Measurements from ENCODE around the gene TMEM39A. TPM values are rescaled to one million over a fixed set of nuclear protein-coding genes. Genes with fewer than 3 reads are reported as not detected.

Gene TMEM39A
- total and polyA plus RNA-seq, 10 of the 15 experiments (the other 5 are each of a cell fraction or from before 2014, with no cell fraction given): 10.8 to 44.7 (median 33.2) TPM

GRCh38 chr3:119395923-119396358 lies 67.5 kb downstream of the TMEM39A start (continued):
- TF ChIP-seq JUND (IDR thresholded peaks at IDR 0.05; ENCODE audit: low read depth, low read length) (no peak), BHLHE40 (IDR thresholded peaks at IDR 0.05; ENCODE audit: borderline replicate concordance in 1 of 2, low read depth in 2 of 2, low read length in 1 of 2) (peak in 1 of 2 experiments; percentile 49; a peak in 1 of 4 replicates), RCOR1 (conservative IDR thresholded peaks at IDR 0.05; ENCODE audit: low read depth, low read length) (no peak), ATF7 (IDR thresholded peaks at IDR 0.05; ENCODE audit: low read depth) (peak; percentile 46; the same call in 1 of the 2 replicates), TBL1XR1 (IDR thresholded peaks at IDR 0.05; ENCODE audit: low read depth, low read length) (peak; percentile 91), CHD4 (IDR thresholded peaks at IDR 0.05) (no peak), KAT2A (conservative IDR thresholded peaks at IDR 0.05; ENCODE audit: control insufficient read depth, low read depth, low read length) (no peak), NR2C1 (IDR thresholded peaks at IDR 0.05) (no peak), CBX3 (IDR thresholded peaks at IDR 0.05; ENCODE audit: borderline replicate concordance, low read depth) (no peak), HSF1 (IDR thresholded peaks at IDR 0.05; ENCODE audit: low read depth, low read length) (no peak), BCL11A (IDR thresholded peaks at IDR 0.05; ENCODE audit: low read depth, low read length) (peak; percentile 68; the same call in 1 of the 2 replicates), ZNF687 (IDR thresholded peaks at IDR 0.05) (no peak), ATF3 (IDR thresholded peaks at IDR 0.05; ENCODE audit: borderline replicate concordance, extremely low read depth, low read depth, low read length) (no peak), MAX (IDR thresholded peaks at IDR 0.05; ENCODE audit: low read depth, low read length) (no peak), RELA (IDR thresholded peaks at IDR 0.05; ENCODE audit: borderline replicate concordance, partially characterized antibody) (no peak), WRNIP1 (IDR thresholded peaks at IDR 0.05; ENCODE audit: borderline replicate concordance, low read depth, low read length) (no peak), CREM (IDR thresholded peaks at IDR 0.05; ENCODE audit: low read depth) (no peak; the same call in 1 of the 2 replicates), CBFB (IDR thresholded peaks at IDR 0.05; ENCODE audit: low read depth) (peak; percentile 87; the same call in 1 of the 2 replicates), IKZF1 (conservative IDR thresholded peaks at IDR 0.05) (peak; percentile 82), SREBF2 (IDR thresholded peaks at IDR 0.05; ENCODE audit: low read length) (no peak), USF1 (IDR thresholded peaks at IDR 0.05; ENCODE audit: borderline replicate concordance, extremely low read length, insufficient read depth, low read depth, low read length) (no peak), MEF2B (IDR thresholded peaks at IDR 0.05; ENCODE audit: partially characterized antibody, poor library complexity, severe bottlenecking) (peak; percentile 40)

Data from GM12878 (cell line).